ENCODE data around the gene PCDHB2.
"Not testable (repeated sequence)": the region's sequence is repeated elsewhere in the genome, so short reads cannot be mapped to it uniquely, and the experiment has no call there.

Gene PCDHB2

GRCh38 chr5:141094481-141095262 lies at the start of gene PCDHB2:
PCDHB2 (plus strand) TSS chr5:141094615; CDS start chr5:141094791, 176 bp downstream.
- peak; percentile 26 for DNase-seq

- DNase-seq = no peak
These were observed 43.5 kb upstream of the PCDHB2 start, which contains the start of gene PCDHB1 for GRCh38 chr5:141050622-141051520. PCDHB1 (plus strand) TSS chr5:141051374; CDS start chr5:141051471, 97 bp downstream.

- no peak for DNase-seq
These were observed 42.9 kb upstream of the PCDHB2 start for GRCh38 chr5:141051521-141051866.

- DNase-seq = no peak
These were observed 16.6 kb upstream of the PCDHB2 start for GRCh38 chr5:141077826-141078225.

GRCh38 chr5:141082228-141082627 lies 12.2 kb upstream of the PCDHB2 start:
- DNase-seq = no peak

- DNase-seq = peak; percentile 49
These were observed 9.9 kb upstream of the PCDHB2 start for GRCh38 chr5:141084487-141084989.

GRCh38 chr5:141095263-141095641 lies 837 bp downstream of the PCDHB2 start:
- DNase-seq = no peak

GRCh38 chr5:141096181-141096580 lies 1.8 kb downstream of the PCDHB2 start:
- DNase-seq = not testable (repeated sequence)

GRCh38 chr5:141096586-141096985 lies 2.2 kb downstream of the PCDHB2 start:
- not testable (repeated sequence) for DNase-seq

GRCh38 chr5:141100243-141100805 lies 5.9 kb downstream of the PCDHB2 start, which contains the start of gene PCDHB3:
PCDHB3 (plus strand) TSS chr5:141100473; CDS start chr5:141100650, 177 bp downstream.
- DNase-seq = peak; percentile 50

GRCh38 chr5:141101059-141101458 lies 6.6 kb downstream of the PCDHB2 start:
- DNase-seq = no peak

GRCh38 chr5:141102070-141102469 lies 7.7 kb downstream of the PCDHB2 start:
- DNase-seq = not testable (repeated sequence)

GRCh38 chr5:141102471-141102870 lies 8.1 kb downstream of the PCDHB2 start:
- not testable (repeated sequence) for DNase-seq

- no peak for DNase-seq
These were observed 10.9 kb downstream of the PCDHB2 start for GRCh38 chr5:141105350-141105749.

GRCh38 chr5:141119250-141119649 lies 24.8 kb downstream of the PCDHB2 start:
- no peak for DNase-seq

GRCh38 chr5:141121563-141121962 lies 27.1 kb downstream of the PCDHB2 start, which contains the start of gene PCDHB4:
PCDHB4 (plus strand) TSS chr5:141121818; CDS start chr5:141121999, 181 bp downstream.
- DNase-seq = peak; percentile 34

- no peak for DNase-seq
These were observed 27.6 kb downstream of the PCDHB2 start for GRCh38 chr5:141121985-141122384.

- DNase-seq = not testable (repeated sequence)
These were observed 29.2 kb downstream of the PCDHB2 start for GRCh38 chr5:141123396-141124135.

GRCh38 chr5:141127305-141127704 lies 32.9 kb downstream of the PCDHB2 start:
- DNase-seq = no peak

- DNase-seq = peak; percentile 35
These were observed 40.8 kb downstream of the PCDHB2 start, which contains the start of gene PCDHB5 for GRCh38 chr5:141135030-141135717. PCDHB5 (plus strand) TSS chr5:141135206; CDS start chr5:141135435, 229 bp downstream.

- no peak for DNase-seq
These were observed 41.4 kb downstream of the PCDHB2 start for GRCh38 chr5:141135718-141136266.

Data from hematopoietic multipotent progenitor cell treated with erythropoietin and hydrocortisone succinate and interleukin-3 and kit ligand, for 4 days (in vitro differentiated cells).